CD14-positive monocyte (primary cell): ENCODE measurements around the gene SCEL. TPM values are rescaled to one million over a fixed set of nuclear protein-coding genes. Genes with fewer than 3 reads are reported as not detected.
A peak's percentile ranks its signal among the peaks of the same experiment; 100 is the strongest.

Experiments
- DNase-seq, 3 donors: peaks; one replicate each; pipeline ENCODE4 v3.0.0-alpha.2; 2011 to 2022
- H2AFZ ChIP-seq: 2 replicates; pipeline ENCODE4 v1.6.0; 2012; ENCODE audit warnings: mild to moderate bottlenecking, low read depth, low read length, inconsistent platforms; ENCODE audit not compliant: insufficient read depth, poor library complexity, severe bottlenecking
- H3K27ac ChIP-seq, 2 donors: 1 replicate in 1 of 2; 2 replicates in 1 of 2; pipeline ENCODE4 v1.5.1; 2012 to 2013; ENCODE audit warnings: low read length in 2 of 2, control low read depth in 1 of 2, inconsistent platforms in 1 of 2, low read depth in 1 of 2, mild to moderate bottlenecking in 1 of 2
- H3K27me3 ChIP-seq, 2 donors: one replicate each; pipeline versions ENCODE4 v1.6.0 to v1.6.1; 2011 to 2013; ENCODE audit warnings: low read length in 2 of 2; ENCODE audit not compliant: control insufficient read depth in 2 of 2, insufficient read depth in 2 of 2
- H3K36me3 ChIP-seq, 2 donors: replicated peaks in 1 of 2; 1 replicate in 1 of 2; 2 replicates in 1 of 2; pipeline versions ENCODE4 v1.5.1 to v1.6.1; 2012 to 2013; ENCODE audit warnings: low read length in 2 of 2, control low read depth in 1 of 2, inconsistent platforms in 1 of 2, mild to moderate bottlenecking in 1 of 2; ENCODE audit not compliant: insufficient read depth in 2 of 2, control insufficient read depth in 1 of 2
- H3K4me1 ChIP-seq, 2 donors: 1 replicate in 1 of 2; 2 replicates in 1 of 2; pipeline versions ENCODE4 v1.5.1 to v1.6.1; 2012 to 2013; ENCODE audit warnings: low read length in 2 of 2, control low read depth in 1 of 2, inconsistent platforms in 1 of 2, mild to moderate bottlenecking in 1 of 2, moderate library complexity in 1 of 2; ENCODE audit not compliant: insufficient read depth in 2 of 2, control insufficient read depth in 1 of 2
- H3K4me2 ChIP-seq: replicated peaks from 2 replicates; pipeline ENCODE3; 2012; ENCODE audit warnings: low read length, moderate library complexity, mild to moderate bottlenecking; ENCODE audit not compliant: poor library complexity, severe bottlenecking; ENCODE audit errors: extremely low read depth
- H3K4me3 ChIP-seq, 3 experiments: fragments of 200-600 bp in 1 of 3; sonication (generic) in 1 of 3; replicated peaks in 1 of 3; 1 replicate in 2 of 3; 2 replicates in 1 of 3; pipeline ENCODE4 v1.5.1; 2011 to 2013; ENCODE audit warnings: low read length in 3 of 3, mild to moderate bottlenecking in 3 of 3, control low read depth in 2 of 3, low read depth in 2 of 3, inconsistent platforms in 1 of 3, moderate library complexity in 1 of 3
- H3K79me2 ChIP-seq: 2 replicates; pipeline ENCODE4 v1.6.0; 2012; ENCODE audit warnings: mild to moderate bottlenecking, control low read depth, inconsistent platforms, low read length, moderate library complexity; ENCODE audit not compliant: insufficient read depth
- H3K9ac ChIP-seq: 2 replicates; pipeline ENCODE4 v1.6.0; 2017; ENCODE audit warnings: low read length, mild to moderate bottlenecking; ENCODE audit not compliant: insufficient read depth, poor library complexity, severe bottlenecking
- H3K9me3 ChIP-seq, 2 donors: replicated peaks in 1 of 2; 1 replicate in 1 of 2; 2 replicates in 1 of 2; pipeline versions ENCODE4 v1.5.1 to v1.6.1; 2012 to 2013; ENCODE audit warnings: low read length in 2 of 2, control low read depth in 1 of 2; ENCODE audit not compliant: control insufficient read depth in 1 of 2, insufficient read depth in 1 of 2
- H4K20me1 ChIP-seq: 2 replicates; pipeline ENCODE4 v1.6.0; 2012; ENCODE audit warnings: mild to moderate bottlenecking, low read length, control low read depth, moderate library complexity; ENCODE audit not compliant: insufficient read depth
- H3K27ac Mint-ChIP-seq, 7 donors: one replicate each; pipeline ENCODE4 v1.8.0; 2020; ENCODE audit warnings: mild to moderate bottlenecking in 7 of 7, mixed read lengths in 7 of 7, moderate library complexity in 6 of 7, inconsistent platforms in 2 of 7
- H3K27me3 Mint-ChIP-seq, 3 donors: one replicate each; pipeline ENCODE4 v1.8.0; 2021 to 2022; ENCODE audit warnings: low read depth in 3 of 3, mild to moderate bottlenecking in 3 of 3, mixed read lengths in 3 of 3, moderate library complexity in 3 of 3, inconsistent platforms in 1 of 3
- H3K36me3 Mint-ChIP-seq, 2 donors: one replicate each; pipeline ENCODE4 v1.8.0; 2020; ENCODE audit warnings: mixed read lengths in 2 of 2, inconsistent platforms in 1 of 2, mild to moderate bottlenecking in 1 of 2
- H3K4me1 Mint-ChIP-seq: one replicate; pipeline ENCODE4 v1.8.0; 2020; ENCODE audit warnings: mild to moderate bottlenecking, mixed read lengths
- H3K4me3 Mint-ChIP-seq, 2 donors: one replicate each; pipeline ENCODE4 v1.8.0; 2020; ENCODE audit warnings: mild to moderate bottlenecking in 2 of 2, mixed read lengths in 2 of 2, moderate library complexity in 1 of 2
- H3K9me3 Mint-ChIP-seq, 7 donors: one replicate each; pipeline ENCODE4 v1.8.0; 2020 to 2022; ENCODE audit warnings: mixed read lengths in 7 of 7, mild to moderate bottlenecking in 6 of 7, moderate library complexity in 6 of 7, inconsistent platforms in 2 of 7
- WGBS: methylation state at CpG from one replicate; pipeline ENCODE4 v1.1.5; 2013; ENCODE audit warnings: missing lambda C conversion rate; ENCODE audit not compliant: insufficient coverage; 5-methylcytosine and 5-hydroxymethylcytosine counted together
- intact Hi-C, 2 donors: fragments of 100-400 bp; cut with micrococcal nuclease; formaldehyde crosslinking; loops; one replicate each; pipeline versions ENCODE4 v1.15.0 to v1.15.1; 2023
- polyA plus RNA-seq, 3 donors: library from polyadenylated mRNA; depleted of rRNA in 1 of 3; unstranded in 2 of 3; stranded (reverse) in 1 of 3; fragments of 300-500 nt in 2 of 3; fragments of >200 nt in 1 of 3; fragmentation: Illumina TruSeq in 2 of 3; gene quantifications; 1 replicate in 2 of 3; 2 replicates in 1 of 3; pipeline ENCODE4 v1.2.3, GENCODE V29; 2012 to 2021
- TF ChIP-seq, protein P1 (sequence below): fragments of 200-600 bp; IDR thresholded peaks from one replicate; pipeline ENCODE4 v1.8.0; 2022; ENCODE audit warnings: antibody characterized with exemption, mild to moderate bottlenecking

The SCEL gene
- polyA plus RNA-seq, 3 donors: not detected

DNA sequence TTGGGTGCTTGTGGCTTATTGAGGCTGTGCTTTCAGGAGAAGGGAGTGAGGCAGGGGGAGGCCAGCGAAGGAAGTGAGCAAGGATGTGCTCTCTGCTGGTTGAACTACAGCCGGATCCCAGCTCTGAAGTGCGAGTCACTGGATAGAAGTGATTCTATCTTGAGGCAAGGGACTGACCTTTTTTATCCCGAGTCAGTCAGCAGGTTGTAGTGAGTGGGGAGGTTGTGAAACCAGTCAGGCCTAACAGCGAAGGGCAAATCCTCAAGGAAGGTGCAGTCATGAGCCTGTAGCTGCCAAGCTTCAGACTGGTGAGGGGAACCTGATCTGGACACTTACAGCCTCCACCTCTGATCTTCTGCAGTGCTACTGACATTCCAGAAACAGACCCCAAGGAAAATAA lies 18.6 kb downstream of the SCEL start:
- no peaks in the 10 kb centered on the region for H3K9me3 Mint-ChIP-seq
- Histone ChIP-seq H3K36me3 (no peaks in the 10 kb centered on the region), H3K4me1 (peaks cover 11 to 12% of the 10 kb centered on the region in 2 donors), H3K79me2 (no peaks in the 10 kb centered on the region), H3K4me2 (no peak overlapping the region), H3K9me3 (no peaks in the 10 kb centered on the region), H4K20me1 (no peaks in the 10 kb centered on the region), H3K4me3 (no peak overlapping the region), H3K27me3 (no peaks in the 10 kb centered on the region), H2AFZ (no peak overlapping the region), H3K27ac (no peak overlapping the region), H3K9ac (no peak overlapping the region)
- H3K4me1 Mint-ChIP-seq: peaks cover 19% of the 10 kb centered on the region
- no peak for DNase-seq
- H3K27me3 Mint-ChIP-seq: peaks cover 0 to 2% (median 0%) of the 10 kb centered on the region in 3 donors
- WGBS: 95% methylated on average over 3 of the region's 5 CpGs
- intact Hi-C loops: no loop called here
- TF ChIP-seq, protein P1, sequence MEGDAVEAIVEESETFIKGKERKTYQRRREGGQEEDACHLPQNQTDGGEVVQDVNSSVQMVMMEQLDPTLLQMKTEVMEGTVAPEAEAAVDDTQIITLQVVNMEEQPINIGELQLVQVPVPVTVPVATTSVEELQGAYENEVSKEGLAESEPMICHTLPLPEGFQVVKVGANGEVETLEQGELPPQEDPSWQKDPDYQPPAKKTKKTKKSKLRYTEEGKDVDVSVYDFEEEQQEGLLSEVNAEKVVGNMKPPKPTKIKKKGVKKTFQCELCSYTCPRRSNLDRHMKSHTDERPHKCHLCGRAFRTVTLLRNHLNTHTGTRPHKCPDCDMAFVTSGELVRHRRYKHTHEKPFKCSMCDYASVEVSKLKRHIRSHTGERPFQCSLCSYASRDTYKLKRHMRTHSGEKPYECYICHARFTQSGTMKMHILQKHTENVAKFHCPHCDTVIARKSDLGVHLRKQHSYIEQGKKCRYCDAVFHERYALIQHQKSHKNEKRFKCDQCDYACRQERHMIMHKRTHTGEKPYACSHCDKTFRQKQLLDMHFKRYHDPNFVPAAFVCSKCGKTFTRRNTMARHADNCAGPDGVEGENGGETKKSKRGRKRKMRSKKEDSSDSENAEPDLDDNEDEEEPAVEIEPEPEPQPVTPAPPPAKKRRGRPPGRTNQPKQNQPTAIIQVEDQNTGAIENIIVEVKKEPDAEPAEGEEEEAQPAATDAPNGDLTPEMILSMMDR: no peak
- no peaks in the 10 kb centered on the region for H3K36me3 Mint-ChIP-seq
- no peak overlapping the region for H3K27ac Mint-ChIP-seq
- no peak overlapping the region for H3K4me3 Mint-ChIP-seq

DNA sequence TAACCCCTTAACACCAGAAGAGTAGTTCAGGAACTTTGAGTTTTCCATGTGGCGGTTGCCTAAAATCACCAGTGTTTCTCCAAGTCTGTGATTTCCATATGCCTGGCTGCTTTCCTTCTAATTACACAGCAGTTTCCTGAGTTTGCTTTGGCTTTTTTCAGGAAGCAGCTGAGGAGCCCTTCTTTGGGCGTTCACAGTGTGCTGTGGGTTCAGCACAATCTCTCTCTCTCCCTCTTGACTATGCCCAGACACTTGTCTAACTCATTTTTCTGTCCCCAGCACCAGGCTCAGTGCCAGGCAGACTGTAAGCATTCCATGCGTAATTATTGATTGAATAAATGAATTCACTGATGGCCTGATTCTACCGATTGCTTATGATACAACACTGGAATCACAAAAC lies 19.7 kb downstream of the SCEL start:
- Histone ChIP-seq H4K20me1 (no peaks in the 10 kb centered on the region), H3K27ac (no peak overlapping the region), H3K36me3 (no peaks in the 10 kb centered on the region), H3K4me3 (no peak overlapping the region), H3K9ac (no peak overlapping the region), H3K27me3 (no peaks in the 10 kb centered on the region), H3K9me3 (no peaks in the 10 kb centered on the region), H2AFZ (no peak overlapping the region), H3K4me2 (no peak overlapping the region), H3K79me2 (no peaks in the 10 kb centered on the region), H3K4me1 (peaks cover 11 to 13% of the 10 kb centered on the region in 2 donors)
- Mint-ChIP-seq H3K27ac (peak overlapping the region in 1 of 7 donors; percentile 56), H3K27me3 (peaks cover 0 to 2% (median 0%) of the 10 kb centered on the region in 3 donors), H3K36me3 (no peaks in the 10 kb centered on the region), H3K9me3 (no peaks in the 10 kb centered on the region), H3K4me3 (no peak overlapping the region), H3K4me1 (peaks cover 22% of the 10 kb centered on the region)
- no peak for DNase-seq
- whole genome bisulfite sequencing: 67% methylated on average over 2 of the region's 4 CpGs
- intact Hi-C loops: no loop called here
- TF ChIP-seq, protein P1: no peak
